HUES6 (cell line): ENCODE data around the gene TRAM2.
A peak's percentile ranks its signal among the peaks of the same experiment; 100 is the strongest.

Experiments
- H3K27ac ChIP-seq: 2 replicates; pipeline ENCODE4 v1.7.0; 2013; ENCODE audit warnings: low read depth, mild to moderate bottlenecking, low read length, inconsistent platforms
- H3K27me3 ChIP-seq: 2 replicates; pipeline ENCODE4 v1.6.1; 2013; ENCODE audit warnings: low read length; ENCODE audit not compliant: control insufficient read depth, insufficient read depth
- H3K36me3 ChIP-seq: 2 replicates; pipeline ENCODE4 v1.6.1; 2013; ENCODE audit warnings: low read length; ENCODE audit not compliant: control insufficient read depth, insufficient read depth
- H3K4me1 ChIP-seq: 2 replicates; pipeline ENCODE4 v1.6.1; 2013; ENCODE audit warnings: low read length; ENCODE audit not compliant: control insufficient read depth, insufficient read depth
- H3K4me3 ChIP-seq: 2 replicates; pipeline ENCODE4 v1.5.1; 2013; ENCODE audit warnings: low read depth, low read length
- H3K9ac ChIP-seq: one replicate; pipeline ENCODE4 v1.6.1; 2013; ENCODE audit warnings: mild to moderate bottlenecking, low read length
- H3K9me3 ChIP-seq: 2 replicates; pipeline ENCODE4 v1.6.1; 2013; ENCODE audit warnings: low read depth, low read length; ENCODE audit not compliant: control insufficient read depth, insufficient read depth

TRAM2 gene

GRCh38 chr6:52551483-52552277 is 25.2 kb downstream of the TRAM2 start:
- H3K4me3 ChIP-seq = peak overlapping the region; percentile 43

GRCh38 chr6:52550870-52551269 is 26.0 kb downstream of the TRAM2 start:
- Histone ChIP-seq H3K9me3 (no peaks in the 10 kb centered on the region), H3K27ac (no peak overlapping the region), H3K36me3 (no peaks in the 10 kb centered on the region), H3K4me3 (no peak overlapping the region), H3K9ac (no peak overlapping the region), H3K27me3 (no peaks in the 10 kb centered on the region), H3K4me1 (peaks cover 34% of the 10 kb centered on the region)

More at GRCh38 chr6:52551483-52552277, 25.2 kb downstream of the TRAM2 start:
- Histone ChIP-seq H3K9ac (peak overlapping the region; percentile 12), H3K27ac (peak overlapping the region; percentile 31; the same call in 1 of the 2 replicates), H3K4me1 (peaks cover 28% of the 10 kb centered on the region), H3K9me3 (no peaks in the 10 kb centered on the region), H3K27me3 (no peaks in the 10 kb centered on the region), H3K36me3 (no peaks in the 10 kb centered on the region)

GRCh38 chr6:52550014-52550575 is 26.8 kb downstream of the TRAM2 start:
- peaks cover 40% of the 10 kb centered on the region for H3K4me1 ChIP-seq
- no peaks in the 10 kb centered on the region for H3K36me3 ChIP-seq
- H3K9me3 ChIP-seq = no peaks in the 10 kb centered on the region
- H3K4me3 ChIP-seq = no peak overlapping the region
- H3K27me3 ChIP-seq = no peaks in the 10 kb centered on the region
- no peak overlapping the region for H3K27ac ChIP-seq
- no peak overlapping the region for H3K9ac ChIP-seq

- no peaks in the 10 kb centered on the region for H3K27me3 ChIP-seq
- H3K4me3 ChIP-seq = no peak overlapping the region
- H3K27ac ChIP-seq = no peak overlapping the region
- peaks cover 47% of the 10 kb centered on the region for H3K4me1 ChIP-seq
- H3K9me3 ChIP-seq = no peaks in the 10 kb centered on the region
- H3K9ac ChIP-seq = no peak overlapping the region
- H3K36me3 ChIP-seq = no peaks in the 10 kb centered on the region
Observed at GRCh38 chr6:52549428-52549827, 27.4 kb downstream of the TRAM2 start.

- no peak overlapping the region for H3K9ac ChIP-seq
- H3K4me3 ChIP-seq = no peak overlapping the region
- peaks cover 51% of the 10 kb centered on the region for H3K4me1 ChIP-seq
- H3K27ac ChIP-seq = no peak overlapping the region
- H3K9me3 ChIP-seq = no peaks in the 10 kb centered on the region
- no peaks in the 10 kb centered on the region for H3K36me3 ChIP-seq
- no peaks in the 10 kb centered on the region for H3K27me3 ChIP-seq
Observed at GRCh38 chr6:52548999-52549398, 27.9 kb downstream of the TRAM2 start.

- Histone ChIP-seq H3K9ac (no peak overlapping the region), H3K27me3 (no peaks in the 10 kb centered on the region), H3K36me3 (no peaks in the 10 kb centered on the region), H3K4me1 (peaks cover 58% of the 10 kb centered on the region), H3K4me3 (no peak overlapping the region), H3K27ac (no peak overlapping the region), H3K9me3 (no peaks in the 10 kb centered on the region)
Observed at GRCh38 chr6:52548353-52548713, 28.5 kb downstream of the TRAM2 start.

GRCh38 chr6:52547647-52548352 is 29.1 kb downstream of the TRAM2 start:
- Histone ChIP-seq H3K9ac (no peak overlapping the region), H3K9me3 (no peaks in the 10 kb centered on the region), H3K4me1 (peaks cover 56% of the 10 kb centered on the region), H3K27me3 (no peaks in the 10 kb centered on the region), H3K36me3 (no peaks in the 10 kb centered on the region), H3K27ac (no peak overlapping the region), H3K4me3 (no peak overlapping the region)

- H3K27me3 ChIP-seq = no peaks in the 10 kb centered on the region
- H3K4me1 ChIP-seq = peaks cover 45% of the 10 kb centered on the region
- no peak overlapping the region for H3K4me3 ChIP-seq
- no peak overlapping the region for H3K27ac ChIP-seq
- no peaks in the 10 kb centered on the region for H3K9me3 ChIP-seq
- no peak overlapping the region for H3K9ac ChIP-seq
- H3K36me3 ChIP-seq = no peaks in the 10 kb centered on the region
Observed at GRCh38 chr6:52546678-52547077, 30.2 kb downstream of the TRAM2 start.

GRCh38 chr6:52546192-52546591 is 30.7 kb downstream of the TRAM2 start:
- Histone ChIP-seq H3K9ac (no peak overlapping the region), H3K4me1 (peaks cover 40% of the 10 kb centered on the region), H3K27ac (no peak overlapping the region)

GRCh38 chr6:52545406-52546119 is 31.3 kb downstream of the TRAM2 start:
- Histone ChIP-seq H3K4me3 (no peak overlapping the region), H3K9me3 (no peaks in the 10 kb centered on the region)

More at GRCh38 chr6:52546192-52546591, 30.7 kb downstream of the TRAM2 start:
- Histone ChIP-seq H3K27me3 (no peaks in the 10 kb centered on the region), H3K9me3 (no peaks in the 10 kb centered on the region), H3K4me3 (no peak overlapping the region), H3K36me3 (no peaks in the 10 kb centered on the region)

More at GRCh38 chr6:52545406-52546119, 31.3 kb downstream of the TRAM2 start:
- Histone ChIP-seq H3K27ac (no peak overlapping the region), H3K36me3 (no peaks in the 10 kb centered on the region), H3K27me3 (no peaks in the 10 kb centered on the region), H3K4me1 (peaks cover 40% of the 10 kb centered on the region), H3K9ac (no peak overlapping the region)
